Smooth muscle cell (in vitro differentiated cells): ENCODE measurements around the gene IYD. TPM values are rescaled to one million over a fixed set of nuclear protein-coding genes. Genes with fewer than 3 reads are reported as not detected.

Experiments
- DNase-seq: peaks from one replicate; lab custom pipeline; 2025; ENCODE audit not compliant: unreplicated experiment; lab: John Stamatoyannopoulos, UW
- H2AFZ ChIP-seq: fragments of 200-600 bp; sonication (generic); 2 replicates; pipeline ENCODE4 v1.6.0; 2016; ENCODE audit warnings: antibody characterized with exemption, low read depth, mild to moderate bottlenecking
- H3F3A ChIP-seq: fragments of 200-600 bp; sonication (generic); 2 replicates; pipeline ENCODE4 v1.6.0; 2017; ENCODE audit warnings: antibody characterized with exemption, low read depth
- H3K27ac ChIP-seq: fragments of 200-600 bp; sonication (generic); 2 replicates; pipeline ENCODE4 v1.5.1; 2016; ENCODE audit warnings: low read depth, mild to moderate bottlenecking
- H3K27me3 ChIP-seq: fragments of 200-600 bp; sonication (generic); 2 replicates; pipeline ENCODE4 v1.6.1; 2016; ENCODE audit warnings: low read depth, mild to moderate bottlenecking
- H3K36me3 ChIP-seq: fragments of 200-600 bp; sonication (generic); 2 replicates; pipeline ENCODE4 v1.5.1; 2016; ENCODE audit warnings: low read depth
- H3K4me1 ChIP-seq: fragments of 200-600 bp; sonication (generic); 2 replicates; pipeline ENCODE4 v1.5.1; 2016; ENCODE audit warnings: low read depth
- H3K4me2 ChIP-seq: fragments of 200-600 bp; sonication (generic); 2 replicates; pipeline ENCODE4 v1.6.0; 2016; ENCODE audit warnings: mild to moderate bottlenecking
- H3K4me3 ChIP-seq: fragments of 200-600 bp; sonication (generic); 2 replicates; pipeline ENCODE4 v1.5.1; 2016; ENCODE audit warnings: mild to moderate bottlenecking
- H3K79me2 ChIP-seq: fragments of 200-600 bp; sonication (generic); 2 replicates; pipeline ENCODE4 v1.6.0; 2016; ENCODE audit warnings: low read depth, mild to moderate bottlenecking
- H3K9ac ChIP-seq: fragments of 200-600 bp; sonication (generic); 2 replicates; pipeline ENCODE4 v1.6.0; 2016; ENCODE audit warnings: low read depth
- H3K9me3 ChIP-seq: fragments of 200-600 bp; sonication (generic); replicated peaks from 2 replicates; pipeline ENCODE4 v1.5.1; 2016; ENCODE audit warnings: low read depth
- H4K20me1 ChIP-seq: fragments of 200-600 bp; sonication (generic); 2 replicates; pipeline ENCODE4 v1.6.0; 2016; ENCODE audit warnings: low read depth
- whole genome bisulfite sequencing: methylation state at CpG from one replicate; pipeline ENCODE4 v1.1.7; 2016; ENCODE audit warnings: low lambda C conversion rate; 5-methylcytosine and 5-hydroxymethylcytosine counted together
- polyA plus RNA-seq: library from polyadenylated mRNA; unstranded; fragments of >200 nt; fragmentation: Nextera tagmentation; extraction: Ambion mirVana; gene quantifications from 2 replicates; pipeline ENCODE4 v1.2.1, GENCODE V29; 2016
- total RNA-seq: library from RNA; depleted of rRNA; stranded (reverse); fragments of >200 nt; gene quantifications from 2 replicates; pipeline ENCODE4 v1.2.3, GENCODE V29; 2014
- TF ChIP-seq, protein P1 (sequence below): fragments of 200-600 bp; sonication (generic); IDR thresholded peaks from 2 replicates; pipeline ENCODE4 v1.5.1; 2017; ENCODE audit warnings: borderline replicate concordance, mild to moderate bottlenecking, antibody characterized with exemption; ENCODE audit not compliant: insufficient read depth, poor library complexity, severe bottlenecking

IYD gene, protein sequence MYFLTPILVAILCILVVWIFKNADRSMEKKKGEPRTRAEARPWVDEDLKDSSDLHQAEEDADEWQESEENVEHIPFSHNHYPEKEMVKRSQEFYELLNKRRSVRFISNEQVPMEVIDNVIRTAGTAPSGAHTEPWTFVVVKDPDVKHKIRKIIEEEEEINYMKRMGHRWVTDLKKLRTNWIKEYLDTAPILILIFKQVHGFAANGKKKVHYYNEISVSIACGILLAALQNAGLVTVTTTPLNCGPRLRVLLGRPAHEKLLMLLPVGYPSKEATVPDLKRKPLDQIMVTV
- total RNA-seq: not detected in 2 replicates
- not detected in 2 replicates for polyA plus RNA-seq

GRCh38 chr6:150368762-150369161, at the start of gene IYD:
TSS of gene IYD (plus strand) at chr6:150369012. CDS start at chr6:150369032, 20 bp downstream.
- TF ChIP-seq, protein P1, sequence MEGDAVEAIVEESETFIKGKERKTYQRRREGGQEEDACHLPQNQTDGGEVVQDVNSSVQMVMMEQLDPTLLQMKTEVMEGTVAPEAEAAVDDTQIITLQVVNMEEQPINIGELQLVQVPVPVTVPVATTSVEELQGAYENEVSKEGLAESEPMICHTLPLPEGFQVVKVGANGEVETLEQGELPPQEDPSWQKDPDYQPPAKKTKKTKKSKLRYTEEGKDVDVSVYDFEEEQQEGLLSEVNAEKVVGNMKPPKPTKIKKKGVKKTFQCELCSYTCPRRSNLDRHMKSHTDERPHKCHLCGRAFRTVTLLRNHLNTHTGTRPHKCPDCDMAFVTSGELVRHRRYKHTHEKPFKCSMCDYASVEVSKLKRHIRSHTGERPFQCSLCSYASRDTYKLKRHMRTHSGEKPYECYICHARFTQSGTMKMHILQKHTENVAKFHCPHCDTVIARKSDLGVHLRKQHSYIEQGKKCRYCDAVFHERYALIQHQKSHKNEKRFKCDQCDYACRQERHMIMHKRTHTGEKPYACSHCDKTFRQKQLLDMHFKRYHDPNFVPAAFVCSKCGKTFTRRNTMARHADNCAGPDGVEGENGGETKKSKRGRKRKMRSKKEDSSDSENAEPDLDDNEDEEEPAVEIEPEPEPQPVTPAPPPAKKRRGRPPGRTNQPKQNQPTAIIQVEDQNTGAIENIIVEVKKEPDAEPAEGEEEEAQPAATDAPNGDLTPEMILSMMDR: no peak
- no peaks in the 10 kb centered on the region for H3K4me1 ChIP-seq
- peaks cover 44% of the 10 kb centered on the region for H3K27me3 ChIP-seq
- H3K79me2 ChIP-seq: no peaks in the 10 kb centered on the region
- no peaks in the 10 kb centered on the region for H3F3A ChIP-seq
- H3K9me3 ChIP-seq: no peaks in the 10 kb centered on the region
- WGBS: 87% methylated on average over 8 of the region's 8 CpGs
- no peaks in the 10 kb centered on the region for H3K36me3 ChIP-seq
- H4K20me1 ChIP-seq: no peaks in the 10 kb centered on the region
- no peak within 1 kb of the TSS for H3K27ac ChIP-seq
- DNase-seq: no peak
- no peak within 1 kb of the TSS for H3K9ac ChIP-seq
- no peak within 1 kb of the TSS for H3K4me2 ChIP-seq
- no peak within 1 kb of the TSS for H2AFZ ChIP-seq
- H3K4me3 ChIP-seq: no peak within 1 kb of the TSS

DNA sequence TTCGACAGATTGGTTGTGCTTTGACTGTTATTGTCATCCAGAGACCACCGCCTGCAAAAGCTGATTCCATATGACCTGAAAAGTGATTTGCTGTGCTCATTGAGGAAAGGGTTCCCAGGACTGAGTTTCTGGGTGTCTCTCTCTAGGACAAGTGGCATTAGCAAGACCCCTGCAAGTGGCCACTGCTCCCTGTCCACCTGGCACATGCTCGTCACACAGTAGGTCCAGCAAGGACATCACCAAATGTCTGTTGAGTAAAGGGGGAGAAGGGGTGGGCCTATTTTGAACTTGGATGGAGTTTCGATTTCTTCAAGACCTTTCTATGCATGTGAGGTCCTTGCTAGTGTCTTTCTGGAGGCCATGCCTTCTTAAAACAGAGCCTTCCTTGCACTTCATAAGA, 48.9 kb upstream of the IYD start:
- H3K36me3 ChIP-seq: no peaks in the 10 kb centered on the region
- H3K27ac ChIP-seq: no peak overlapping the region
- H3K27me3 ChIP-seq: no peaks in the 10 kb centered on the region
- TF ChIP-seq, protein P1: no peak
- WGBS: 96% methylated on average over 4 of the region's 4 CpGs
- no peak overlapping the region for H2AFZ ChIP-seq
- H3K9me3 ChIP-seq: no peaks in the 10 kb centered on the region
- no peaks in the 10 kb centered on the region for H3K4me1 ChIP-seq
- H3K4me2 ChIP-seq: no peak overlapping the region
- DNase-seq: no peak
- H3K9ac ChIP-seq: no peak overlapping the region
- no peaks in the 10 kb centered on the region for H3K79me2 ChIP-seq
- H3F3A ChIP-seq: no peaks in the 10 kb centered on the region
- H3K4me3 ChIP-seq: no peak overlapping the region
- H4K20me1 ChIP-seq: no peaks in the 10 kb centered on the region

GRCh38 chr6:150320442-150320841, 48.4 kb upstream of the IYD start:
- Histone ChIP-seq H3K27me3 (no peaks in the 10 kb centered on the region), H4K20me1 (no peaks in the 10 kb centered on the region), H3K4me1 (no peaks in the 10 kb centered on the region), H3F3A (no peaks in the 10 kb centered on the region), H3K27ac (no peak overlapping the region), H3K36me3 (no peaks in the 10 kb centered on the region), H3K79me2 (no peaks in the 10 kb centered on the region), H3K9ac (no peak overlapping the region), H3K4me3 (no peak overlapping the region), H3K9me3 (no peaks in the 10 kb centered on the region), H3K4me2 (no peak overlapping the region), H2AFZ (no peak overlapping the region)
- TF ChIP-seq, protein P1: no peak
- 71% methylated on average over 9 of the region's 9 CpGs for WGBS
- no peak for DNase-seq

DNA sequence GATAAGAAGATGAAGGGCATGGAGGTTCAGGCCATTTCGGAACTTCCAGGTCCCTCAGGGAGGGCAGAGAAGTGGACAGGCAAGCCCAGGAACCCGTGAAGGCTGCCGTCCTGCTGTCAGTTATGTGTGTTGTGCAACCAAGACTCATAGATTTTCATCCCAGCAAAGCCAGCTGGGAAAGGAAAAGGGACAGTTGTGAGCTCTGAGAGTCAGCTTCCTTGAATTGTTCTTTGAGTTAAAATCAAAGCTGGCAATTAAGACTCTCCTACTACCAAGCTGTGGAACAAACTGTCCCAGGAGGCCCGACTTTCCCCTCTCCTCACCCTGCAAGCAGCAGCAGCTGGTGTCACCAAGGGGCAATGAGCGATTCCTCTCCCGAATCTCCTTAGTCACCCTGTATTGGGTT, 46.3 kb upstream of the IYD start:
- no peak overlapping the region for H2AFZ ChIP-seq
- H3K4me2 ChIP-seq: no peak overlapping the region
- no peaks in the 10 kb centered on the region for H3F3A ChIP-seq
- H3K27ac ChIP-seq: no peak overlapping the region
- DNase-seq: no peak
- peaks cover under 1% of the 10 kb centered on the region for H3K4me1 ChIP-seq
- TF ChIP-seq, protein P1: no peak
- no peak overlapping the region for H3K9ac ChIP-seq
- no peaks in the 10 kb centered on the region for H3K9me3 ChIP-seq
- H3K27me3 ChIP-seq: no peaks in the 10 kb centered on the region
- no peak overlapping the region for H3K4me3 ChIP-seq
- 81% methylated on average over 6 of the region's 6 CpGs for WGBS
- H4K20me1 ChIP-seq: no peaks in the 10 kb centered on the region
- no peaks in the 10 kb centered on the region for H3K36me3 ChIP-seq
- H3K79me2 ChIP-seq: no peaks in the 10 kb centered on the region
